Naive thymus-derived CD4-positive, alpha-beta T cell (primary cell): ENCODE measurements around the gene EFR3B. TPM values are rescaled to one million over a fixed set of nuclear protein-coding genes. Genes with fewer than 3 reads are reported as not detected.
"Not testable (repeated sequence)": the region's sequence is repeated elsewhere in the genome, so short reads cannot be mapped to it uniquely, and the experiment has no call there.

Experiments
- ATAC-seq: fragments of 150-1000 bp; cut with Tn5 transposase; 2 replicates; pipeline ENCODE4 v1.10.0; 2021; ENCODE audit warnings: mild to moderate bottlenecking, moderate library complexity
- CTCF ChIA-PET: fragments of 350-600 bp; sonication (Branson Sonifier 250); formaldehyde crosslinking; loops from one replicate; lab custom pipeline; 2021; ENCODE audit warnings: antibody characterized with exemption; lab: Charles Lee
- POLR2A ChIA-PET: fragments of 350-600 bp; sonication (Branson Sonifier 250); formaldehyde crosslinking; loops from one replicate; lab custom pipeline; 2021; ENCODE audit warnings: antibody characterized with exemption, inconsistent platforms; lab: Charles Lee
- DNase-seq, 9 donors: peaks; one replicate each; pipeline versions ENCODE4 v3.0.0 to v3.0.0-alpha.2; 2020 to 2022; ENCODE audit warnings: mixed read lengths in 1 of 9
- H3K27ac ChIP-seq: one replicate; pipeline ENCODE4 v1.7.0; 2013; ENCODE audit warnings: mild to moderate bottlenecking, low read depth, low read length, moderate library complexity
- H3K27me3 ChIP-seq, 2 donors: one replicate each; pipeline ENCODE4 v1.7.0; 2013; ENCODE audit warnings: low read length in 2 of 2, mild to moderate bottlenecking in 2 of 2, moderate library complexity in 2 of 2; ENCODE audit not compliant: control insufficient read depth in 2 of 2, insufficient read depth in 2 of 2
- H3K36me3 ChIP-seq, 3 experiments: 1 replicate in 2 of 3; 2 replicates in 1 of 3; pipeline ENCODE4 v1.7.0; 2013; ENCODE audit warnings: low read length in 3 of 3, mild to moderate bottlenecking in 3 of 3, moderate library complexity in 1 of 3; ENCODE audit not compliant: insufficient read depth in 3 of 3, control insufficient read depth in 2 of 3
- H3K4me1 ChIP-seq, 2 donors: one replicate each; pipeline ENCODE4 v1.7.0; 2013; ENCODE audit warnings: low read length in 2 of 2, mild to moderate bottlenecking in 2 of 2, moderate library complexity in 1 of 2; ENCODE audit not compliant: control insufficient read depth in 2 of 2, insufficient read depth in 2 of 2
- H3K4me3 ChIP-seq: 2 replicates; pipeline ENCODE4 v1.7.0; 2013; ENCODE audit warnings: mild to moderate bottlenecking, low read length
- H3K9me3 ChIP-seq, 3 experiments: 1 replicate in 2 of 3; 2 replicates in 1 of 3; pipeline ENCODE4 v1.7.0; 2013; ENCODE audit warnings: low read length in 3 of 3; ENCODE audit not compliant: control insufficient read depth in 2 of 3
- H3K27ac Mint-ChIP-seq, 9 donors: one replicate each; pipeline ENCODE4 v1.8.0; 2020 to 2022; ENCODE audit warnings: mixed read lengths in 9 of 9, mild to moderate bottlenecking in 8 of 9, moderate library complexity in 5 of 9, inconsistent platforms in 2 of 9
- H3K27me3 Mint-ChIP-seq, 5 donors: one replicate each; pipeline ENCODE4 v1.8.0; 2021 to 2022; ENCODE audit warnings: mixed read lengths in 5 of 5, mild to moderate bottlenecking in 1 of 5
- H3K36me3 Mint-ChIP-seq, 5 donors: one replicate each; pipeline ENCODE4 v1.8.0; 2020 to 2022; ENCODE audit warnings: mixed read lengths in 5 of 5, mild to moderate bottlenecking in 3 of 5, inconsistent platforms in 1 of 5
- H3K4me1 Mint-ChIP-seq, 7 donors: one replicate each; pipeline ENCODE4 v1.8.0; 2020 to 2022; ENCODE audit warnings: mixed read lengths in 7 of 7, mild to moderate bottlenecking in 3 of 7, inconsistent platforms in 1 of 7
- H3K4me3 Mint-ChIP-seq, 10 donors: one replicate each; pipeline ENCODE4 v1.8.0; 2020 to 2022; ENCODE audit warnings: mild to moderate bottlenecking in 10 of 10, mixed read lengths in 10 of 10, moderate library complexity in 6 of 10, inconsistent platforms in 2 of 10
- H3K9me3 Mint-ChIP-seq, 11 donors: one replicate each; pipeline ENCODE4 v1.8.0; 2020 to 2022; ENCODE audit warnings: mixed read lengths in 11 of 11, mild to moderate bottlenecking in 4 of 11, inconsistent platforms in 1 of 11, moderate library complexity in 1 of 11
- intact Hi-C, 2 donors: fragments of 100-400 bp; cut with micrococcal nuclease; formaldehyde crosslinking; loops; one replicate each; pipeline ENCODE4 v1.15.1; 2023
- polyA plus RNA-seq, 2 donors: library from polyadenylated mRNA; unstranded; fragments of 300-500 nt; fragmentation: Illumina TruSeq; gene quantifications; one replicate each; pipeline ENCODE4 v1.2.3, GENCODE V29; 2021
- total RNA-seq, 6 experiments: library from RNA in 5 of 6; stranded (reverse) in 5 of 6; gene quantifications; 1 replicate in 5 of 6; 2 replicates in 1 of 6; pipeline ENCODE4 v1.2.3 and lab custom pipeline; 2021 to 2026

Gene EFR3B
- total and polyA plus RNA-seq, 7 experiments from 2014 or later = 0.05 to 0.10 (median 0.08) TPM; not detected in 3

DNA sequence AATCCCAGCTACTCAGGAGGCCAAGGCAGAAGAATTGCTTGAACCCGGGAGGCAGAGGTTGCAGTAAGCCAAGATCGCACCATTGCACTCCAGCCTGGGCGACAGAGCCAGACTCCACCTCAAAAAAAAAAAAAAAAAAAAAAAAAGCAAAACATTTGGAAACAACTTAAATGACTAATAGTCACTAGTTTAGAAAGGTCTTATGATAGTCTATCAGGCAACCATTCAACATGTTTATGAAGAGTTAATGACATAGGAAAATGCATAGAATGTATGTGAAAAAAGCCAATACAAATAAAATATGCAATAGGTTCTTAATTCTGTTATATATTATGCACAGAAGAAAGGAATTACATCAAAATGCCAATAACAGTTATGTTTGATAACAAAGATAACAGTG is 85.2 kb downstream of the EFR3B start:
- H3K4me3 Mint-ChIP-seq, H3K36me3 Mint-ChIP-seq, DNase-seq, H3K27ac ChIP-seq, H3K27me3 ChIP-seq, H3K4me3 ChIP-seq, ATAC-seq, H3K9me3 Mint-ChIP-seq, H3K27ac Mint-ChIP-seq, H3K36me3 ChIP-seq, H3K9me3 ChIP-seq, H3K4me1 ChIP-seq: not testable (repeated sequence)
- peaks cover 13 to 31% (median 21%) of the 10 kb centered on the region in 5 donors for H3K27me3 Mint-ChIP-seq
- intact Hi-C loops = loop anchor here in 1 of 2 donors (5.0 kb wide), 1 partner anchor 300 kb away; no protein-coding TSS in a partner anchor
- peaks cover 6 to 14% (median 11%) of the 10 kb centered on the region in 7 donors for H3K4me1 Mint-ChIP-seq
- ChIA-PET CTCF (interaction anchor here (3.1 to 4.0 kb wide), 2 partner anchors 151 to 717 kb away, joined by 26 to 34 read pairs; no protein-coding TSS in a partner anchor), POLR2A (interaction anchor here (0.9 kb wide), 1 partner anchor 151 kb away, joined by 4 read pairs; no protein-coding TSS in a partner anchor)

DNA sequence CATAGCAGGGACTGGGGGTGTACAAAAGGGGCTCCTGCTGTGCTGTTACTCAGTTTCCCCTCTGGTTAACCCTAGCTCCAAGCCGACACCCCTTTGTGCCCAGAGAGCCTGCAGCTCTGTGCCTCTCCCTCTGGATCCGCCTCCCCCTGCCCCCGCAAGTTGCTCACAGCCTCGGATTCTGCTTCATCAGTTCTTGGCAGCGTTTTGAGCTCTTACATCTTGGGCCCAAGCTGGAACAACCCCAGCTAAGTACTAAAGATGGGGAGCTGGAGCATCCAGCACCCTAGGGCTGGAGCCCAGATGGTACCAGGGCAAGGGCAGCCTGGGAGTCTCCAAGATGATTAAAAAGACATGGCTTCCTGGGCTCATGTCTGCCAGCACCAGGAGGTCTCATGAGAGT is 85.8 kb downstream of the EFR3B start:
- POLR2A ChIA-PET = interaction anchor here (0.9 kb wide), 1 partner anchor 152 kb away, joined by 4 read pairs; no protein-coding TSS in a partner anchor
- Histone ChIP-seq H3K27ac (no peak overlapping the region), H3K9me3 (no peaks in the 10 kb centered on the region), H3K4me1 (peaks cover 0 to 6% of the 10 kb centered on the region in 2 donors), H3K4me3 (no peak overlapping the region), H3K27me3 (peaks cover 0 to 11% of the 10 kb centered on the region in 2 donors), H3K36me3 (no peaks in the 10 kb centered on the region)
- H3K36me3 Mint-ChIP-seq = no peaks in the 10 kb centered on the region
- no peak overlapping the region for H3K27ac Mint-ChIP-seq
- CTCF ChIA-PET = interaction anchor here (0.8 to 4.0 kb wide), 5 partner anchors 118 to 718 kb away, joined by 3 to 34 read pairs (median 6); no protein-coding TSS in a partner anchor
- peaks cover 0 to 2% (median 0%) of the 10 kb centered on the region in 11 donors for H3K9me3 Mint-ChIP-seq
- ATAC-seq (no peak), DNase-seq (no peak)
- H3K4me1 Mint-ChIP-seq = peaks cover 6 to 16% (median 11%) of the 10 kb centered on the region in 7 donors
- intact Hi-C loops = loop anchor here in 1 of 2 donors (2.0 to 5.0 kb wide), 2 partner anchors 85 to 300 kb away; partner anchors contain the start of gene EFR3B
- H3K27me3 Mint-ChIP-seq = peaks cover 17 to 34% (median 26%) of the 10 kb centered on the region in 5 donors
- H3K4me3 Mint-ChIP-seq = no peak overlapping the region

DNA sequence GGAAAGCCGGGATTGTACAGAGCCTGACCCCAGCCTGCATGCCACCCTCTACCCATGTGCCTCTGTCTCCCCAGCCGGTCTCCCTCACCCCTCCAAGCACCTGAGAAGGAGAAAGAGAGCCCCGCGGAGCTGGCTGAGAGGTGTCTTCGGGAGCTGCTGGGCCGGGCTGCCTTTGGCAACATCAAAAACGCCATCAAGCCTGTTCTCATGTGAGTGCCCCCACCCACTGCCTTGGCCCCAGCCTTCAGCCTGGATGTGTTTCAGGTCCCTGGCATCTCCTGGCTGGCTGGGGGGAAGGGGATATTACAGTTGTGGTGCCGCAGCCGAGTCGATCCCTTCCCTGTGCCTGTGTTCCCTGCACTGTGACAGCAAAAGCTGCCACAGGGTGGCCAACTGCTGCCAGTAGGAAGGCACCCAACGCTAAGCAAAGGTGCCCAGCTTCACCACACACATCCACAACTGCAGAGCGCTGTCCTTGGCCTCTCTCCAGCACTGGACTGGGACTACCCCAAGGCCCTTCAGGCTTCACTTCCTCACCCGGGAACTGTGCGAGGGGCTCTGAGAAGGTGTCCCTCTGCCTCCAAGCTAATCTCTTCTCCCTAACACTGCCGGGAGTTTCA is 88.1 kb downstream of the EFR3B start:
- ATAC-seq (no peak), DNase-seq (no peak)
- H3K36me3 ChIP-seq = no peaks in the 10 kb centered on the region
- H3K4me3 Mint-ChIP-seq = peak overlapping the region in 3 of 10 donors; percentile 2 to 18 (median 4)
- H3K9me3 ChIP-seq = no peaks in the 10 kb centered on the region
- H3K9me3 Mint-ChIP-seq = peaks cover 0 to 2% (median 0%) of the 10 kb centered on the region in 11 donors
- no peak overlapping the region for H3K4me3 ChIP-seq
- peaks cover 0 to 17% of the 10 kb centered on the region in 2 donors for H3K27me3 ChIP-seq
- peaks cover 6 to 16% (median 11%) of the 10 kb centered on the region in 7 donors for H3K4me1 Mint-ChIP-seq
- peak overlapping the region in 1 of 9 donors; percentile 66 for H3K27ac Mint-ChIP-seq
- intact Hi-C loops = loop anchor here (1.0 to 5.0 kb wide), 8 partner anchors 66 to 720 kb away; partner anchors contain the start of gene EFR3B (in 1 of the 2)
- ChIA-PET POLR2A (interaction anchor here (1.3 kb wide), 1 partner anchor 157 kb away, joined by 3 read pairs; no protein-coding TSS in a partner anchor), CTCF (interaction anchor here (0.6 to 4.0 kb wide), 5 partner anchors 76 to 720 kb away, joined by 3 to 34 read pairs (median 7); no protein-coding TSS in a partner anchor)
- H3K4me1 ChIP-seq = peaks cover 0 to 6% of the 10 kb centered on the region in 2 donors
- no peak overlapping the region for H3K27ac ChIP-seq
- peaks cover 0 to 4% (median 0%) of the 10 kb centered on the region in 5 donors for H3K36me3 Mint-ChIP-seq
- peaks cover 38 to 51% (median 47%) of the 10 kb centered on the region in 5 donors for H3K27me3 Mint-ChIP-seq

DNA sequence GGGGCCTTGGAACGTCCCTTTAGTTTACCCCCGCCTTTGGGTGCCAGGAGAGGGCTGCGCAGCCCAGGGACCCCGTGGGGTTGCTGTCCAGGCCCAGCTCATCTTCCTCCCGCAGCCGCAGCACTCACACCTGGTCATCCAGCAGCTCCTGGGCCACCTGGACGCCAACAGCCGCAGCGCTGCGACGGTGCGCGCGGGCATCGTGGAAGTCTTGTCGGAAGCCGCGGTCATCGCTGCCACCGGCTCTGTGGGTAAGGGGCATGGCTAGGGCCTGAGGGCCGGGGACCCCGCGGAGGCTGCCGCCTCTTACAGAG is 89.3 kb downstream of the EFR3B start:
- H3K36me3 ChIP-seq = no peaks in the 10 kb centered on the region
- peak overlapping the region in 9 of 10 donors; percentile 60 to 82 (median 75) for H3K4me3 Mint-ChIP-seq
- H3K4me1 Mint-ChIP-seq = peaks cover 6 to 16% (median 12%) of the 10 kb centered on the region in 7 donors
- H3K27ac Mint-ChIP-seq = no peak overlapping the region
- DNase-seq (no peak), ATAC-seq (no peak)
- H3K27ac ChIP-seq = no peak overlapping the region
- H3K4me1 ChIP-seq = peaks cover 0 to 6% of the 10 kb centered on the region in 2 donors
- H3K27me3 Mint-ChIP-seq = peaks cover 49 to 60% (median 58%) of the 10 kb centered on the region in 5 donors
- ChIA-PET CTCF (interaction anchor here (1.7 to 4.0 kb wide), 2 partner anchors 156 to 721 kb away, joined by 8 to 26 read pairs; no protein-coding TSS in a partner anchor), POLR2A (no interaction called here)
- H3K9me3 Mint-ChIP-seq = peaks cover 0 to 2% (median 0%) of the 10 kb centered on the region in 11 donors
- H3K27me3 ChIP-seq = peaks cover 0 to 17% of the 10 kb centered on the region in 2 donors
- intact Hi-C loops = loop anchor here in 1 of 2 donors (2.0 kb wide), 1 partner anchor 66 kb away; no protein-coding TSS in a partner anchor
- peaks cover 0 to 4% (median 0%) of the 10 kb centered on the region in 5 donors for H3K36me3 Mint-ChIP-seq
- no peaks in the 10 kb centered on the region for H3K9me3 ChIP-seq
- no peak overlapping the region for H3K4me3 ChIP-seq

DNA sequence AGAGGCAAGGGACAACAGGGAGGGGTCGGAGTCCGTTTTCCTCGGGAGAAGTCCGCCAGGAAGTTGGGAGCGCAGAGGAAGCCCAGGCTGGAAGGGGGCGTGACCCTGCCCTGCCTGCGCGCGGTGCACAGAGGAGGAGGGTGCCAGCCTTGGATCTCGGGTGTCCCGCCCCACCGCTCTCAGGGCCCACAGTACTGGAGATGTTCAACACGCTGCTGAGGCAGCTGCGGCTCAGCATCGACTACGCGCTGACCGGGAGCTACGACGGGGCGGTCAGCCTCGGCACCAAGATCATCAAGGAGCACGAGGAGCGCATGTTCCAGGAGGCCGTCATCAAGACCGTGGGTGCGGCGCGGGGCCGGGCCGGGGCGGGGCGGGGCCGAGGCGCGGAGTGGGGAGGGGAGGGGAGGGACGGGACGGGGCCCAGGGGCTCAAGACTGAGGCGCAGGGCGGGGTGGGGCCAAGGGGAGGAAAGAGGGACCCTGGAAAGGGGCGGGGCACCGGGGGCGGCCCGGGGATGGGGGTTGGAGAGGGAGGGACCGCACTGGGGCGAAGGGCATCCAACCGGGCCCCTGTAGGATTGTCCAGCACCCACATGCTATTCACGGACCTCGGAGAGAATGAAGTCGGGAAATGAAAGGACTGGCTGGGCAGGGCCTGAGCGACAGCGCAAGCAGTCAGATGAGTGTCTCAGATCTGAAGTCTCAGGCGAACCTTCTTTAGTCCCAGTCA is 89.9 kb downstream of the EFR3B start:
- Mint-ChIP-seq H3K4me1 (peaks cover 6 to 16% (median 12%) of the 10 kb centered on the region in 7 donors), H3K4me3 (peak overlapping the region; percentile 20 to 82 (median 74)), H3K27me3 (peaks cover 52 to 65% (median 58%) of the 10 kb centered on the region in 5 donors), H3K9me3 (peaks cover 0 to 2% (median 0%) of the 10 kb centered on the region in 11 donors), H3K36me3 (peaks cover 0 to 4% (median 0%) of the 10 kb centered on the region in 5 donors), H3K27ac (peak overlapping the region in 1 of 9 donors; percentile 62)
- intact Hi-C loops = loop anchor here in 1 of 2 donors (2.0 kb wide), 1 partner anchor 65 kb away; no protein-coding TSS in a partner anchor
- DNase-seq = peak in 1 of 9 donors; percentile 32
- Histone ChIP-seq H3K36me3 (no peaks in the 10 kb centered on the region), H3K27ac (no peak overlapping the region), H3K4me3 (no peak overlapping the region), H3K9me3 (no peaks in the 10 kb centered on the region), H3K27me3 (peaks cover 0 to 17% of the 10 kb centered on the region in 2 donors), H3K4me1 (peaks cover 0 to 6% of the 10 kb centered on the region in 2 donors)
- POLR2A ChIA-PET = no interaction called here
- CTCF ChIA-PET = interaction anchor here (1.7 kb wide), 1 partner anchor 156 kb away, joined by 8 read pairs; no protein-coding TSS in a partner anchor
- peak; percentile 44 for ATAC-seq

DNA sequence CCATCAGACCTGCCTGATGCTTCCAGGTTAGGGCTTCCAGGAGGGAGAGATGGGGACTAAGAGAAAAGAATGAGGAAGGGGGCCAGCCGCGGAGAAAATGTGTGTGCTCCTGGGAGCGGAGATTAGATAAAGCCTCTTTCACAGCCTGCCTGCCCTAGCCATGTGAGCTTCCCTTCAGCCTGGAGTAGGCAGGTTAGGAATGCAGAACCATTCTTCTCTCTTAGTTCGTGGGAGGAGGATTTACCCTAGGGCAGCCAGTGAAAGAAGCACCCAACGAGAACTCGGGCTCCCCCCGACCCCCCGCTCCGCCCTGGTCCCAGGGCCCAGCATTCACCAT is 90.4 kb downstream of the EFR3B start:
- H3K27ac Mint-ChIP-seq = no peak overlapping the region
- CTCF ChIA-PET = interaction anchor here (1.7 kb wide), 1 partner anchor 157 kb away, joined by 8 read pairs; no protein-coding TSS in a partner anchor
- H3K4me1 ChIP-seq = peaks cover 0 to 6% of the 10 kb centered on the region in 2 donors
- peak overlapping the region in 8 of 10 donors; percentile 25 to 82 (median 56) for H3K4me3 Mint-ChIP-seq
- H3K9me3 ChIP-seq = no peaks in the 10 kb centered on the region
- peaks cover 6 to 16% (median 12%) of the 10 kb centered on the region in 7 donors for H3K4me1 Mint-ChIP-seq
- ATAC-seq (no peak), DNase-seq (no peak)
- H3K9me3 Mint-ChIP-seq = peaks cover 0 to 2% (median 0%) of the 10 kb centered on the region in 11 donors
- no peaks in the 10 kb centered on the region for H3K36me3 ChIP-seq
- H3K36me3 Mint-ChIP-seq = peaks cover 0 to 4% (median 0%) of the 10 kb centered on the region in 5 donors
- peaks cover 0 to 17% of the 10 kb centered on the region in 2 donors for H3K27me3 ChIP-seq
- H3K27ac ChIP-seq = no peak overlapping the region
- H3K27me3 Mint-ChIP-seq = peaks cover 52 to 71% (median 58%) of the 10 kb centered on the region in 5 donors
- POLR2A ChIA-PET = no interaction called here
- intact Hi-C loops = no loop called here
- H3K4me3 ChIP-seq = no peak overlapping the region
